ENCODE results near the gene KLHL10.

The KLHL10 gene

GRCh38 chr17:41895617-41896016 is 58.0 kb downstream of the KLHL10 start:
- no peak for DNase-seq
- no peak for ATAC-seq

DNA sequence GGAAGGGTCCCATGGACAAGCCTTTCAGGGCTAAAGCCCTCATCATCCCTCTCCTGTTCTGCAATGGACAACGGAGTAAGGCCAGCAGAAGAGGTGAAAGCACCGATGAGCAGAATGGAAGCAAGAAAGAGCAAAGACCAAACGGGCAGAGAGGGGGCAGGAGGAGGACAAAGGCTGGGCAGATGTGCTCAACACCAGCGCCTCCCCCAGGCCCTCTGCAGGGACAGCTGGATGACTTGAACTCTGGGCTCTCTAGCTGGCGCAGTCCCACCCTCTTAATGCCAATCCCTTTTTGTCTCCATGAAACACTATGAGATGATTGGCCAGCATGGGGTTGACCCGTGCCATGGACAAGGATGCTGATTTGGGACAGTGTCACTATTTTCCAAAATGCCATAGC is 59.1 kb downstream of the KLHL10 start:
- ATAC-seq (peak; percentile 30), DNase-seq (no peak)
